ENCODE results near the gene SIAH3.

Gene SIAH3

DNA sequence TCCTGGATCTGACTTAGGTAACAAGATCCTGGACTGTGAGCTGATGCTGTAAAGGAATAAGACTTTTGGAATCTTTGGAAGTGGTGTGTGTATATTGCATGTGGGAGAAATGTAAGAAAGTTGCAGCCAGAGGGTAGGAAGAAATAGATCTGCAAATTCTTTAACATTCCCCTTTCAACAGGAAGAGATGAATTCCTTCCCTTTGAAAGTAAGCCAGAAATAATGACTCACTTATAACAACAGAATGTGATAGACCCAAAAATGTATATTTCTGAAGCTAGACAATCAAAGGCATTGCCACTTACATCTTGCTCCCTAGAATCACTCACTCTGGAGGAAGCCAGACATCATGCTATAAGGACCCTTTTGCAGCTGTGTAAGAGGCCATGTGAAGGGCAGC lies 9.8 kb upstream of the SIAH3 start:
- peak; percentile 71 for ATAC-seq
- TF ChIP-seq, protein P1, sequence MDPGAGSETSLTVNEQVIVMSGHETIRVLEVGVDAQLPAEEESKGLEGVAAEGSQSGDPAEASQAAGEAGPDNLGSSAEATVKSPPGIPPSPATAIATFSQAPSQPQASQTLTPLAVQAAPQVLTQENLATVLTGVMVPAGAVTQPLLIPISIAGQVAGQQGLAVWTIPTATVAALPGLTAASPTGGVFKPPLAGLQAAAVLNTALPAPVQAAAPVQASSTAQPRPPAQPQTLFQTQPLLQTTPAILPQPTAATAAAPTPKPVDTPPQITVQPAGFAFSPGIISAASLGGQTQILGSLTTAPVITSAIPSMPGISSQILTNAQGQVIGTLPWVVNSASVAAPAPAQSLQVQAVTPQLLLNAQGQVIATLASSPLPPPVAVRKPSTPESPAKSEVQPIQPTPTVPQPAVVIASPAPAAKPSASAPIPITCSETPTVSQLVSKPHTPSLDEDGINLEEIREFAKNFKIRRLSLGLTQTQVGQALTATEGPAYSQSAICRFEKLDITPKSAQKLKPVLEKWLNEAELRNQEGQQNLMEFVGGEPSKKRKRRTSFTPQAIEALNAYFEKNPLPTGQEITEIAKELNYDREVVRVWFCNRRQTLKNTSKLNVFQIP (CRISPR knock-in tag; IDR thresholded peaks at IDR 0.05; ENCODE audit: borderline replicate concordance, low read depth): no peak
- TF ChIP-seq ZC3H10 (CRISPR knock-in tag; IDR thresholded peaks at IDR 0.05) (no peak), ZNF565 (CRISPR knock-in tag; conservative IDR thresholded peaks at IDR 0.05; ENCODE audit: low read depth) (no peak), ZNF70 (CRISPR knock-in tag; IDR thresholded peaks at IDR 0.05) (no peak), TCF4 (CRISPR knock-in tag; IDR thresholded peaks at IDR 0.05; ENCODE audit: borderline replicate concordance) (no peak), RARB (CRISPR knock-in tag; IDR thresholded peaks at IDR 0.05) (no peak), TOX (CRISPR knock-in tag; IDR thresholded peaks at IDR 0.05; ENCODE audit: borderline replicate concordance) (no peak), PPARA (CRISPR knock-in tag; IDR thresholded peaks at IDR 0.05; ENCODE audit: borderline replicate concordance) (no peak), BACH2 (CRISPR knock-in tag; IDR thresholded peaks at IDR 0.05; ENCODE audit: borderline replicate concordance) (no peak), ZFP3 (CRISPR knock-in tag; IDR thresholded peaks at IDR 0.05) (no peak)
- TF ChIP-seq, protein P2, sequence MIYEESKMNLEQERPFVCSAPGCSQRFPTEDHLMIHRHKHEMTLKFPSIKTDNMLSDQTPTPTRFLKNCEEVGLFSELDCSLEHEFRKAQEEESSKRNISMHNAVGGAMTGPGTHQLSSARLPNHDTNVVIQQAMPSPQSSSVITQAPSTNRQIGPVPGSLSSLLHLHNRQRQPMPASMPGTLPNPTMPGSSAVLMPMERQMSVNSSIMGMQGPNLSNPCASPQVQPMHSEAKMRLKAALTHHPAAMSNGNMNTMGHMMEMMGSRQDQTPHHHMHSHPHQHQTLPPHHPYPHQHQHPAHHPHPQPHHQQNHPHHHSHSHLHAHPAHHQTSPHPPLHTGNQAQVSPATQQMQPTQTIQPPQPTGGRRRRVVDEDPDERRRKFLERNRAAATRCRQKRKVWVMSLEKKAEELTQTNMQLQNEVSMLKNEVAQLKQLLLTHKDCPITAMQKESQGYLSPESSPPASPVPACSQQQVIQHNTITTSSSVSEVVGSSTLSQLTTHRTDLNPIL (CRISPR knock-in tag; IDR thresholded peaks at IDR 0.05; ENCODE audit: low read depth): no peak
- TF ChIP-seq, protein P3, sequence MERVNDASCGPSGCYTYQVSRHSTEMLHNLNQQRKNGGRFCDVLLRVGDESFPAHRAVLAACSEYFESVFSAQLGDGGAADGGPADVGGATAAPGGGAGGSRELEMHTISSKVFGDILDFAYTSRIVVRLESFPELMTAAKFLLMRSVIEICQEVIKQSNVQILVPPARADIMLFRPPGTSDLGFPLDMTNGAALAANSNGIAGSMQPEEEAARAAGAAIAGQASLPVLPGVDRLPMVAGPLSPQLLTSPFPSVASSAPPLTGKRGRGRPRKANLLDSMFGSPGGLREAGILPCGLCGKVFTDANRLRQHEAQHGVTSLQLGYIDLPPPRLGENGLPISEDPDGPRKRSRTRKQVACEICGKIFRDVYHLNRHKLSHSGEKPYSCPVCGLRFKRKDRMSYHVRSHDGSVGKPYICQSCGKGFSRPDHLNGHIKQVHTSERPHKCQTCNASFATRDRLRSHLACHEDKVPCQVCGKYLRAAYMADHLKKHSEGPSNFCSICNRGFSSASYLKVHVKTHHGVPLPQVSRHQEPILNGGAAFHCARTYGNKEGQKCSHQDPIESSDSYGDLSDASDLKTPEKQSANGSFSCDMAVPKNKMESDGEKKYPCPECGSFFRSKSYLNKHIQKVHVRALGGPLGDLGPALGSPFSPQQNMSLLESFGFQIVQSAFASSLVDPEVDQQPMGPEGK (CRISPR knock-in tag; IDR thresholded peaks at IDR 0.05; ENCODE audit: borderline replicate concordance): no peak
- TF ChIP-seq, protein P4, sequence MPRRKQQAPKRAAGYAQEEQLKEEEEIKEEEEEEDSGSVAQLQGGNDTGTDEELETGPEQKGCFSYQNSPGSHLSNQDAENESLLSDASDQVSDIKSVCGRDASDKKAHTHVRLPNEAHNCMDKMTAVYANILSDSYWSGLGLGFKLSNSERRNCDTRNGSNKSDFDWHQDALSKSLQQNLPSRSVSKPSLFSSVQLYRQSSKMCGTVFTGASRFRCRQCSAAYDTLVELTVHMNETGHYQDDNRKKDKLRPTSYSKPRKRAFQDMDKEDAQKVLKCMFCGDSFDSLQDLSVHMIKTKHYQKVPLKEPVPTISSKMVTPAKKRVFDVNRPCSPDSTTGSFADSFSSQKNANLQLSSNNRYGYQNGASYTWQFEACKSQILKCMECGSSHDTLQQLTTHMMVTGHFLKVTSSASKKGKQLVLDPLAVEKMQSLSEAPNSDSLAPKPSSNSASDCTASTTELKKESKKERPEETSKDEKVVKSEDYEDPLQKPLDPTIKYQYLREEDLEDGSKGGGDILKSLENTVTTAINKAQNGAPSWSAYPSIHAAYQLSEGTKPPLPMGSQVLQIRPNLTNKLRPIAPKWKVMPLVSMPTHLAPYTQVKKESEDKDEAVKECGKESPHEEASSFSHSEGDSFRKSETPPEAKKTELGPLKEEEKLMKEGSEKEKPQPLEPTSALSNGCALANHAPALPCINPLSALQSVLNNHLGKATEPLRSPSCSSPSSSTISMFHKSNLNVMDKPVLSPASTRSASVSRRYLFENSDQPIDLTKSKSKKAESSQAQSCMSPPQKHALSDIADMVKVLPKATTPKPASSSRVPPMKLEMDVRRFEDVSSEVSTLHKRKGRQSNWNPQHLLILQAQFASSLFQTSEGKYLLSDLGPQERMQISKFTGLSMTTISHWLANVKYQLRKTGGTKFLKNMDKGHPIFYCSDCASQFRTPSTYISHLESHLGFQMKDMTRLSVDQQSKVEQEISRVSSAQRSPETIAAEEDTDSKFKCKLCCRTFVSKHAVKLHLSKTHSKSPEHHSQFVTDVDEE (CRISPR knock-in tag; IDR thresholded peaks at IDR 0.05): no peak

DNA sequence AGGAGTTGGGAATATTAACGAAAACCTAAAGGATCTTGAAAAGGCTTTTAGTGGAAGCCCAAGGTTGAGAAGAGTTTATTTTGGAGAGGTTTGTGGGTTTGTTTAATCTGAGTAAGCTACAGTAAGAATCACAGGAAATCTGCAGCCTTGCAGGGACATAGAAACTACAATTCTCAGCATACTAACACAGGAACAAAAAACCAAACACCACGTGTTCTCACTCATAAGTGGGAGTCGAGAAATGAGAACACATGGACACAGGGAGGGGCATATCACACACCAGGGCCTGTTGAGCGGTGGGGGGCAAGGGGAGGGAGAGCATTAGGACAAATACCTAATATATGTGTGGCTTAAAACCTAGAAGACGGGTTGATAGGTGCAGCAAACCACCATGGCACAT lies 8.7 kb upstream of the SIAH3 start:
- TF ChIP-seq ZNF70 (CRISPR knock-in tag; IDR thresholded peaks at IDR 0.05): no peak
- TF ChIP-seq, protein P3 (CRISPR knock-in tag; IDR thresholded peaks at IDR 0.05; ENCODE audit: borderline replicate concordance): no peak
- TF ChIP-seq, protein P4 (CRISPR knock-in tag; IDR thresholded peaks at IDR 0.05): no peak
- ATAC-seq: no peak

DNA sequence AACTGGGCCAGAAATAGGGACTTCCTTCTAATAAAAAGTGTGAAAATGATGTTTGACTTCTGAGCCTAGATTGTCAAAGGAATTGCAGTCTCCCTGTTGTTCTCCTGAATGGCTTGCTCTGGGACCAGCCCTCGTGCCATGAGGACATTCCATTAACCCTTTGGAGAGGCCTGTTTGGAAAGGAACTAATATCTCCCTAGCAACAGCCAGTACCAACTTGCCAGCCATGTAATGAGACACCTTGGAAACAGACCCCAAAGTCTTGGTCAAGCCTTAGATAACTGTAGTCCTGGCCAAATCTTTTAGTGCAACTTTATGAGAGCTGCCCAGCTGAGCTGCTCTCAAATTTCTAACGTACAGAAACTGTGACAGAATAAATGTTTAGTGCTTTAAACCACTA lies 8.2 kb upstream of the SIAH3 start:
- no peak for ATAC-seq
- no peak for TF ChIP-seq CSDC2 (CRISPR knock-in tag; IDR thresholded peaks at IDR 0.05)
- TF ChIP-seq, protein P4 (CRISPR knock-in tag; IDR thresholded peaks at IDR 0.05): no peak
- no peak for TF ChIP-seq OSR1 (CRISPR knock-in tag; IDR thresholded peaks at IDR 0.05)
- no peak for TF ChIP-seq RARB (CRISPR knock-in tag; IDR thresholded peaks at IDR 0.05)
- no peak for TF ChIP-seq PPARA (CRISPR knock-in tag; IDR thresholded peaks at IDR 0.05; ENCODE audit: borderline replicate concordance)
- TF ChIP-seq SNAI2 (CRISPR knock-in tag; IDR thresholded peaks at IDR 0.05): no peak
- TF ChIP-seq GLIS3 (CRISPR knock-in tag; IDR thresholded peaks at IDR 0.05): no peak
- no peak for TF ChIP-seq ZNF70 (CRISPR knock-in tag; IDR thresholded peaks at IDR 0.05)
- no peak for TF ChIP-seq ZNF8 (CRISPR knock-in tag; IDR thresholded peaks at IDR 0.05)
- no peak for TF ChIP-seq ISL1 (CRISPR knock-in tag; IDR thresholded peaks at IDR 0.05)
- TF ChIP-seq ZFP30 (CRISPR knock-in tag; IDR thresholded peaks at IDR 0.05): no peak
- TF ChIP-seq ZC3H10 (CRISPR knock-in tag; IDR thresholded peaks at IDR 0.05): no peak
- TF ChIP-seq ESRRG (CRISPR knock-in tag; IDR thresholded peaks at IDR 0.05): no peak
- TF ChIP-seq ZNF565 (CRISPR knock-in tag; conservative IDR thresholded peaks at IDR 0.05; ENCODE audit: low read depth): no peak
